ENCODE results near the gene UBE2D4. TPM values are rescaled to one million over a fixed set of nuclear protein-coding genes. Genes with fewer than 3 reads are reported as not detected.
"Not testable (repeated sequence)": the region's sequence is repeated elsewhere in the genome, so short reads cannot be mapped to it uniquely, and the experiment has no call there.

UBE2D4 gene
- total and polyA plus RNA-seq, 2 donors (not counting 3 experiments of a cell fraction or from before 2014, with no cell fraction given), result 11.3 to 19.8 TPM

DNA sequence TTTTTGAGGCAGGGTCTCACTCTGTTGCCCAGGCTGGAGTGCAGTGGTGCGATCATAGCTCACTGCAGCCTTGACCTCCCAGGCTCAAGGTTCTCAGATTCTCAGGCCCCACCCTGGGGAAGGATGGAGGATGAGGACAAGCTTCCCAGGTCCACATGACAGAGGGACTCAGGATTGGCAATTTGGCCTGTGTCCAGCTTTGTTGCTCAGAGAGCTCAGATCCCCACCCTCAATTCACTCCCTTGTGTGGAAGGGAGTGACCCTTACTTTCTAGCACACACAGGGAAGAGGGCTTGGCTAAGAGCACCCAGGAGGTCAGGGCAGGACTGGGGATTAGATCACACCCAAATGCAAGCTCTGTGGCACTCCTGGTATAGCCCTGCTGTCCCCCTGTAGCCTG, 64.6 kb downstream of the UBE2D4 start:
- H3K9me3 ChIP-seq (replicated peaks; ENCODE audit: control insufficient read depth, insufficient read depth, low read length); H4K20me1 ChIP-seq (replicated peaks; ENCODE audit: control insufficient read depth, extremely low read depth, insufficient read depth, low read length); H3K9me1 ChIP-seq (replicated peaks; ENCODE audit: control insufficient read depth, extremely low read depth, insufficient read depth, low read length); H3K4me1 ChIP-seq (ENCODE audit: control insufficient read depth, extremely low read depth, insufficient read depth, low read length); dilution Hi-C loops (cut with MboI; ENCODE audit: extremely low pct_ligation_motif_present, low sequenced_read_pairs); H3K27ac ChIP-seq (ENCODE audit: insufficient read depth, low read depth, low read length); H3K27me3 ChIP-seq (ENCODE audit: control insufficient read depth in 2 of 2, insufficient read depth in 2 of 2, low read length in 2 of 2); FAIRE-seq; DNase-seq (ENCODE audit: low read depth, low spot score); H3K4me2 ChIP-seq (ENCODE audit: insufficient read depth, low read length); H3K9ac ChIP-seq (replicated peaks; ENCODE audit: extremely low read depth, insufficient read depth, low read length); CTCF ChIA-PET; H3K36me3 ChIP-seq (ENCODE audit: control insufficient read depth in 2 of 2, extremely low read depth in 1 of 2, insufficient read depth in 2 of 2, low read length in 2 of 2); H3K79me2 ChIP-seq (ENCODE audit: control insufficient read depth, insufficient read depth, low read length); intact Hi-C loops (cut with micrococcal nuclease); H2AFZ ChIP-seq (ENCODE audit: low read depth, low read length); H3K4me3 ChIP-seq (replicated peaks in 1 of 3; ENCODE audit: insufficient read depth in 1 of 3, low read depth in 1 of 3, low read length in 3 of 3); POLR2A ChIA-PET; BruUV-seq (replicated peaks): not testable (repeated sequence)

DNA sequence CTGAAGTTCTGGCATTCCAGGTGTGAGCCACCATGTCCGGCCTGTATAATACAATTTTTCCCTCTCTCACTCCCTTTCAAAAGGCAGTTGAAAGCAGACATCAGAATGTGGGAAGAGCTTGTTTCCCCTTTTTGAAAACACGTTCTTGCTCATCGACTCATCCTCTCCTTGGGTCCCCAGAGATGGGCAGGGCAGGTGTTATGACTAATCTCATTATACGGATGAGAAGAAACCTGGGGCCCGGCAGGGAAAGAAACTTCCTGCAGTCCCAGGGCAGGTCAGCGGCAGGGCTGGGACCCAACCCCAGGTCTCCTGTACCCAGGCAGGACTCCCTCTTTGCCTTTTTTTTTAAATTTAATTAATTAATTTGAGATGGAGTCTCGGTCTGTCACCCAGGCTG, 66.7 kb downstream of the UBE2D4 start:
- dilution Hi-C loops (cut with MboI; ENCODE audit: extremely low pct_ligation_motif_present, low sequenced_read_pairs); DNase-seq (ENCODE audit: low read depth, low spot score); H3K79me2 ChIP-seq (ENCODE audit: control insufficient read depth, insufficient read depth, low read length); POLR2A ChIA-PET; H3K9me3 ChIP-seq (replicated peaks; ENCODE audit: control insufficient read depth, insufficient read depth, low read length); H3K4me1 ChIP-seq (ENCODE audit: control insufficient read depth, extremely low read depth, insufficient read depth, low read length); H4K20me1 ChIP-seq (replicated peaks; ENCODE audit: control insufficient read depth, extremely low read depth, insufficient read depth, low read length); H3K27ac ChIP-seq (ENCODE audit: insufficient read depth, low read depth, low read length); H3K9me1 ChIP-seq (replicated peaks; ENCODE audit: control insufficient read depth, extremely low read depth, insufficient read depth, low read length); intact Hi-C loops (cut with micrococcal nuclease); H3K36me3 ChIP-seq (ENCODE audit: control insufficient read depth in 2 of 2, extremely low read depth in 1 of 2, insufficient read depth in 2 of 2, low read length in 2 of 2); H2AFZ ChIP-seq (ENCODE audit: low read depth, low read length); CTCF ChIA-PET; H3K27me3 ChIP-seq (ENCODE audit: control insufficient read depth in 2 of 2, insufficient read depth in 2 of 2, low read length in 2 of 2); H3K4me2 ChIP-seq (ENCODE audit: insufficient read depth, low read length); BruUV-seq (replicated peaks); FAIRE-seq; H3K4me3 ChIP-seq (replicated peaks in 1 of 3; ENCODE audit: insufficient read depth in 1 of 3, low read depth in 1 of 3, low read length in 3 of 3); H3K9ac ChIP-seq (replicated peaks; ENCODE audit: extremely low read depth, insufficient read depth, low read length): not testable (repeated sequence)

DNA sequence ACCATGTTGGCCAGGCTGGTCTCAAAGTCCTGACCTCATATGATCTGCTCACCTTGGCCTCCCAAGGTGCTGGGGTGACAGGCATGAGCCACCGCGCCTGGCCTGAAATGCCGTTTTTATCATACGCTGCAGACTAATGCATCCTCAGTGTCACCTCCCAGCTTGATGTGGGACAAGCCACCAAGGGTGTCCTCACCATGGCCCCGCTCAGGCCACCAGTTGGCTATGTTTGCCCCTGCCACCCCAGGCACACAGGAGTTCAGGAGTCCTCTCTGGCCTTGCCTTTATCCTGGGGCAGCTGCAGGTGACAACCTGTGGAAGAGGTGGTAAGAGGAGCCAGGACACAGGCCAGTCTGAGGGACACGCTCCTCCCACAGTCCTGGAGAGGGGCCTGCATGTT, 68.4 kb downstream of the UBE2D4 start:
- dilution Hi-C loops (cut with MboI; ENCODE audit: extremely low pct_ligation_motif_present, low sequenced_read_pairs); DNase-seq (ENCODE audit: low read depth, low spot score); H3K9ac ChIP-seq (replicated peaks; ENCODE audit: extremely low read depth, insufficient read depth, low read length); H3K27ac ChIP-seq (ENCODE audit: insufficient read depth, low read depth, low read length); H3K4me2 ChIP-seq (ENCODE audit: insufficient read depth, low read length); FAIRE-seq; intact Hi-C loops (cut with micrococcal nuclease); H3K4me1 ChIP-seq (ENCODE audit: control insufficient read depth, extremely low read depth, insufficient read depth, low read length); H2AFZ ChIP-seq (ENCODE audit: low read depth, low read length); H3K4me3 ChIP-seq (replicated peaks in 1 of 3; ENCODE audit: insufficient read depth in 1 of 3, low read depth in 1 of 3, low read length in 3 of 3); H3K79me2 ChIP-seq (ENCODE audit: control insufficient read depth, insufficient read depth, low read length); H4K20me1 ChIP-seq (replicated peaks; ENCODE audit: control insufficient read depth, extremely low read depth, insufficient read depth, low read length); H3K27me3 ChIP-seq (ENCODE audit: control insufficient read depth in 2 of 2, insufficient read depth in 2 of 2, low read length in 2 of 2); H3K36me3 ChIP-seq (ENCODE audit: control insufficient read depth in 2 of 2, extremely low read depth in 1 of 2, insufficient read depth in 2 of 2, low read length in 2 of 2); H3K9me1 ChIP-seq (replicated peaks; ENCODE audit: control insufficient read depth, extremely low read depth, insufficient read depth, low read length); BruUV-seq (replicated peaks); CTCF ChIA-PET; H3K9me3 ChIP-seq (replicated peaks; ENCODE audit: control insufficient read depth, insufficient read depth, low read length); POLR2A ChIA-PET: not testable (repeated sequence)

DNA sequence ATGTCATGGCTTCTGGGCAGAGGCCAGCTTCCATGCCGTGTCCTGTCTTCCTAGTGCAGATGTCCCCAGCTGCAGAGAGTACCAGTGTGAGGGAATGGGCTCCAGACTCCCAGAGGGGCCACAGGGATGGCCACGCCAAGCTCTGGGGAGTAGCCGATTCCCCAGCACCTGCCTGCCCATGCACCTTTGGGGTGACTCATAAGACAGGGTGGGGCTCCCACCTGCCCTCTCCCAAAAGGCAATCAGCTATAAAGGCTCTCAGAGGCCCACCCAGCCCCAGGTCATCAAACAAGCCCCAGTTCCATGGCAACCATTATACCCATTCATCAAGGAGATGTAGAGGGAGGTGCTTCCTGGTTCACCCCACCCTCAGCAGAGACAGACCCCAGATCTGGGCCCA, 71.3 kb downstream of the UBE2D4 start, which contains the start of gene SPDYE1:
TSS of gene SPDYE1 (plus strand) at position 366 of the 400 bp plus-strand sequence. CDS start 2,053 bp downstream, outside the sequence.
- not testable (repeated sequence) for BruUV-seq (replicated peaks); DNase-seq (ENCODE audit: low read depth, low spot score)

More for the DNA sequence above, 71.3 kb downstream of the UBE2D4 start, which contains the start of gene SPDYE1:
- H2AFZ ChIP-seq (ENCODE audit: low read depth, low read length); H3K9me1 ChIP-seq (replicated peaks; ENCODE audit: control insufficient read depth, extremely low read depth, insufficient read depth, low read length); CTCF ChIA-PET; H3K4me3 ChIP-seq (replicated peaks in 1 of 3; ENCODE audit: insufficient read depth in 1 of 3, low read depth in 1 of 3, low read length in 3 of 3); H3K27ac ChIP-seq (ENCODE audit: insufficient read depth, low read depth, low read length); H4K20me1 ChIP-seq (replicated peaks; ENCODE audit: control insufficient read depth, extremely low read depth, insufficient read depth, low read length); H3K9ac ChIP-seq (replicated peaks; ENCODE audit: extremely low read depth, insufficient read depth, low read length); H3K79me2 ChIP-seq (ENCODE audit: control insufficient read depth, insufficient read depth, low read length); POLR2A ChIA-PET; H3K27me3 ChIP-seq (ENCODE audit: control insufficient read depth in 2 of 2, insufficient read depth in 2 of 2, low read length in 2 of 2); H3K4me2 ChIP-seq (ENCODE audit: insufficient read depth, low read length); H3K9me3 ChIP-seq (replicated peaks; ENCODE audit: control insufficient read depth, insufficient read depth, low read length); dilution Hi-C loops (cut with MboI; ENCODE audit: extremely low pct_ligation_motif_present, low sequenced_read_pairs); intact Hi-C loops (cut with micrococcal nuclease); H3K36me3 ChIP-seq (ENCODE audit: control insufficient read depth in 2 of 2, extremely low read depth in 1 of 2, insufficient read depth in 2 of 2, low read length in 2 of 2); H3K4me1 ChIP-seq (ENCODE audit: control insufficient read depth, extremely low read depth, insufficient read depth, low read length); FAIRE-seq: not testable (repeated sequence)

Measured in endothelial cell of umbilical vein (primary cell).